ACC112 (cell line): ENCODE data around the gene SPAG6.

ENCODE experiments used
- H2AFZ ChIP-seq: fragments of 200-600 bp; sonication (generic); one replicate; pipeline ENCODE4 v1.6.0; 2017; ENCODE audit warnings: antibody characterized with exemption, low read length; ENCODE audit not compliant: unreplicated experiment
- H3K27ac ChIP-seq: fragments of 200-600 bp; sonication (generic); 2 replicates; pipeline ENCODE4 v1.5.1; 2014; ENCODE audit warnings: low read depth, mild to moderate bottlenecking, antibody characterized with exemption, low read length, moderate library complexity
- H3K27me3 ChIP-seq: fragments of 200-600 bp; sonication (generic); 2 replicates; pipeline ENCODE4 v1.6.1; 2014; ENCODE audit warnings: mild to moderate bottlenecking, antibody characterized with exemption, low read length, moderate library complexity, mixed read lengths; ENCODE audit not compliant: insufficient read depth
- H3K36me3 ChIP-seq: fragments of 200-600 bp; sonication (generic); 2 replicates; pipeline ENCODE4 v1.6.1; 2016; ENCODE audit warnings: mild to moderate bottlenecking, antibody characterized with exemption, low read length, moderate library complexity, mixed read lengths; ENCODE audit not compliant: insufficient read depth
- H3K4me1 ChIP-seq: fragments of 200-600 bp; sonication (generic); one replicate; pipeline ENCODE4 v1.6.1; 2016; ENCODE audit warnings: low read length, mixed read lengths; ENCODE audit not compliant: insufficient read depth, unreplicated experiment, control insufficient read depth
- H3K4me3 ChIP-seq: fragments of 200-600 bp; sonication (generic); 2 replicates; pipeline ENCODE4 v1.5.1; 2014; ENCODE audit warnings: mild to moderate bottlenecking, low read depth, low read length
- H3K79me2 ChIP-seq: fragments of 200-600 bp; sonication (generic); one replicate; pipeline ENCODE4 v1.6.0; 2016; ENCODE audit warnings: low read length; ENCODE audit not compliant: control insufficient read depth, unreplicated experiment, insufficient read depth

SPAG6 gene

DNA sequence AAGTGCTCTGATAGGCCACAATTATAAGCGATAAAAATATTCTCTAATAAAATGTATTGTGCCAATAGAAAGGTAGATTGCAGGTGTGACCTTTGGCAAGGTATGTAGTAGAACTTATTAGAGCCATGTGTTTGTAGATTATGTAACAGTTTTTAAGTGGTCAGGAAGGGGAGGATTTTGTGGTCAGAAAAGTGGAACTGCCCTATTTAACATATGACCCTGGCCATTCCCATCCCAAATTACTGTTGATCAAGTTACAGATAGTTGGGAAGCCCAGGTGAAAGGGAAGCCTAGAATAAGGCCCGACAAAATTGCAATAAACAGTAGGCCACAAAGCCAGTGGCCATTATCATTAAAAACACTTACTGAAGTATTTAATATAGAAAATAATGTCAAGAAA is 89.2 kb downstream of the SPAG6 start:
- Histone ChIP-seq H2AFZ (no peak overlapping the region), H3K79me2 (peaks cover 19% of the 10 kb centered on the region), H3K27me3 (no peaks in the 10 kb centered on the region), H3K4me3 (no peak overlapping the region), H3K36me3 (no peaks in the 10 kb centered on the region), H3K4me1 (peaks cover 45% of the 10 kb centered on the region), H3K27ac (peak overlapping the region; percentile 83)

DNA sequence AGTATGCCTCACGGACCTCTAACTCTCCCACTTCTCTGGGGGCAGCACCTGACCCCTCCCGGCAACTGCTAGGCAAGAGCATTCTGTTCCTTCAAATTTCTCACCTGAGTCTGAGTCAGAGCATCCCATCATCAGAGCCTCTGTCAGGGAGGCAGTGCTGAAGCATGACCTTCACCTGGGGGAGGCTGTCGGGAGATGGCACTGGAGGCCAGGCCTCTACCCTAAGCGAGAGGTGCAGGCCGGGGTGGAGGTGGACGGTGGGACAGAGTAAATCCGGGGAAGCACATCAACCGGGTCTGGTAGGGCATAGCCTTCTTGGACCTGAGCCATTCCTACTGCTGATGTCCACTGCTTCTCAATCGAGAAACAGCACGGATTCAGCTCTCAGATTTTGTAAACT is 90.4 kb downstream of the SPAG6 start:
- peaks cover 35% of the 10 kb centered on the region for H3K4me1 ChIP-seq
- no peaks in the 10 kb centered on the region for H3K27me3 ChIP-seq
- H3K27ac ChIP-seq, result peak overlapping the region; percentile 83; the same call in 1 of the 2 replicates
- H3K36me3 ChIP-seq, result no peaks in the 10 kb centered on the region
- no peak overlapping the region for H3K4me3 ChIP-seq
- no peak overlapping the region for H2AFZ ChIP-seq
- peaks cover 19% of the 10 kb centered on the region for H3K79me2 ChIP-seq

DNA sequence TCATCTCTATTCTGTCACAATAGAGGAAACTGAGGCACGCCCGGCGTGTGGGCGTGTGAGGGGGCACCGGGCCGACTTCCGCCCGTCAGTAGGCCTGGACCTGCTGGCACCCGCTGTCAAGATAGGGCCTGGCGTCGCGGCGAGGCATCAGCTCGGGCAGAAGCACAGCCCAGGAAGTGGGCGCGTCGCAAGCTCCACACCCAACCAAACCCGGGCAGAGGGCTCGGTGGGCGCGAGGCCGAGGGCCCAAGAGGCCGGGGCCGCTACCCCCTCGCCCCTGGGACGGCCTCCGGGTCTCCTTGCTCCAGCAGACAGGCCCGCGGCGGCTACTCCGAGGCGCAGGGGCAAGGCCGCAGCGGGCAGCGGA is 91.2 kb downstream of the SPAG6 start:
- Histone ChIP-seq H3K36me3 (no peaks in the 10 kb centered on the region), H3K4me3 (peak overlapping the region; percentile 81), H2AFZ (peak overlapping the region; percentile 16), H3K27me3 (no peaks in the 10 kb centered on the region), H3K4me1 (peaks cover 35% of the 10 kb centered on the region), H3K27ac (peak overlapping the region; percentile 74), H3K79me2 (peaks cover 19% of the 10 kb centered on the region)

DNA sequence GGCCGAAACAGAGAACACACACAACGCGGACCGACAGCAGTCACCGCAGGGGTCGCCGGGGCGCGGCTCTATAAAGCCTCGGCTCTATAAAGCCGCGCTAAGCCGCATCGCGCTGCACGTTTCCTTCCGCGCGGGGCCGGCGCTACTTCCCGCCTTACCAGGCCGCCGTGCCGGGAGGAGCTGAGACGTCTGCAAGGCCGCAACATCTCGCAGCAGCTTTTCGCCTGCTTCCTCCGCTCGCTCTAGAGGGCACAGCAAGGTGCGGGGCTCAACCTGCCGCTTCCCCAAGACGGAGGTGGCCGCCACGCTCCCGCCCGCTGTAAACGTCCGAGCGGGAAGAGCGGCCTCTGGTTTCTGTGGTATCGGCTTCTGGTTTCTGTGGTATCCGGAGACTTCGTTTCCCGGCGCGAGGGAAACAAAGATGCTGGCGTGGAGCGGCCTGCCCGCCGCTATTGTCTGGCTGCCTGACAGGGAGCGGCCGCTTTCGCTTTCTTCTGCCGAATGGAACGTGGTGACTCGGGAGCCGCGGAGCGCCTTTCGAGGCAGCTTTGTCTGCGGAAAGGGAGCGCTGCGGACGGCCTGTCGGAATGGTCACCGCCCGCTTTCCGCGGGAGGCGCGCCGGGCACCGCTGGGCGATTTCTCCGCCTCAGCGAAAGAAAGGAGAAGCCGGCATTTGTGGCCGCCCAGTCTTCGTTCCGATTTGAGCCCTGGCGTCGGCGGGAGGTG is 91.8 kb downstream of the SPAG6 start:
- peak overlapping the region; percentile 17 for H2AFZ ChIP-seq
- H3K27me3 ChIP-seq, result no peaks in the 10 kb centered on the region
- peak overlapping the region; percentile 81 for H3K4me3 ChIP-seq
- H3K4me1 ChIP-seq, result peaks cover 35% of the 10 kb centered on the region
- peak overlapping the region; percentile 74 for H3K27ac ChIP-seq
- no peaks in the 10 kb centered on the region for H3K36me3 ChIP-seq
- peaks cover 19% of the 10 kb centered on the region for H3K79me2 ChIP-seq

DNA sequence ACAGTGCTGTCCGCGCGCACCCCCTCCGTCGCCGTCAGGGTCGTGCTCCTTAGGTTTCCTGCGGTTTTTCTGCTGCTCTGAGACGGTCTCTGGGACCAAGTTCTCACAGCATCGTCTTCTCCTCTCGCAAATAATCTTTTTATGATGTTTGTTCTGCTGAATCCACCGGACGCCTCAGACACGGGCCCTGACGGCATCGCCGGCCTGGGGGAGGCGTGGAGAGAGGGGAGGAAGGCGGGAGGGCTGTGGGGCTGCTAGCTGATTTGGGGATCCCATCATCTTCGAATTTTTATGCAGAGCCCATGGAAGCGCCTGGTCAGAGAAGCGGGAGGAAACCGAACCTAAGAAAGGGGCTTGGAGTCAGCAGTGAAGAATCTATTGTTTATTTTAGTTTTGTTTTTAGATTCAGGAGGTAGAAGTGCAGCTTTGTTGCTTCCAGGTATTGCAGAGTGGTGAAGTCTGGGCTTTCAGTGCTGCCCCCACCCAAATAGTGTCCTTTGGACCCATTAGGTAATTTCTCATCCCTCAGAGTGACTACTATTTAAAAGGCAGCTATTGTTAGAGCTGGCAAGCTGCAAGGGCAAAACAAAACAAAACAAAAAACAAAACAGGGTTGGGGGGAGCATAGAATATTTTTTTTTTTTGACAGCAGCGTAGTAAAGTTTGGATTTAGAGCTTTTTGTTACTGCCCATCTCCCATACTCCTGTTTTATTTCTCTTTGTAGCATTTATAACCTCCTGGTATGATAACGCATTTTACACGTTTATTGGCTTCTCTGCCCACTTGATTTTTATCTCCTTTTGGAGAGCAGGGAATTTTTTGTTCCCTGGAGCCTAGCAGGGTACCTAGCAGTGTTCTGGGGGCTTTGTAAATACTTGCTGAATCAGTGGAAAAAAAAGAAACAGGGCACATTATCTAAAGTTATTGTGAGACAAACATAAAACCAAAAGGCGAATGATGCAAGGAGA is 92.6 kb downstream of the SPAG6 start:
- H2AFZ ChIP-seq, result peak overlapping the region; percentile 17
- H3K4me3 ChIP-seq, result peak overlapping the region; percentile 81
- no peaks in the 10 kb centered on the region for H3K27me3 ChIP-seq
- no peaks in the 10 kb centered on the region for H3K36me3 ChIP-seq
- H3K4me1 ChIP-seq, result peaks cover 35% of the 10 kb centered on the region
- H3K27ac ChIP-seq, result peak overlapping the region; percentile 74
- peaks cover 19% of the 10 kb centered on the region for H3K79me2 ChIP-seq

DNA sequence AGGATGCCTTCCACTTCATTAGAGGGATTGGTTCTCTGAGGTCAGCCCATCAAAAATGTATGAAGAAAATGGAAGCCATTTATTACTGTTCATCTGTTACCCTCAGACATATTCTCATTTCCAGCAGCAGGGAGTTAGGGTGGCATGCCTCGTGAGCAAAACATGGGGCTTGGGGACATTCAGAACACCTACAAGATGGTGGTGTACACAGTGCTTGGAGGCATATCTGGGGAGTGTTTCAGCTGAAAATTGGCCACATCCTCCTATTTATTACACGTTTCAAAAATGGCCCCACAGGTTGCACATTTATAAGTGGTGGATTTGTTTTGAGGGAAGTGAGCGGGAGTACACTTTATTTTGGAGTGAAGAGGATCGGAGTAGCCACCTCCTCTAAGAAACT is 93.4 kb downstream of the SPAG6 start:
- Histone ChIP-seq H3K27ac (no peak overlapping the region), H3K79me2 (peaks cover 19% of the 10 kb centered on the region), H3K4me3 (peak overlapping the region; percentile 81), H3K4me1 (peaks cover 42% of the 10 kb centered on the region), H3K36me3 (no peaks in the 10 kb centered on the region), H2AFZ (no peak overlapping the region), H3K27me3 (no peaks in the 10 kb centered on the region)

DNA sequence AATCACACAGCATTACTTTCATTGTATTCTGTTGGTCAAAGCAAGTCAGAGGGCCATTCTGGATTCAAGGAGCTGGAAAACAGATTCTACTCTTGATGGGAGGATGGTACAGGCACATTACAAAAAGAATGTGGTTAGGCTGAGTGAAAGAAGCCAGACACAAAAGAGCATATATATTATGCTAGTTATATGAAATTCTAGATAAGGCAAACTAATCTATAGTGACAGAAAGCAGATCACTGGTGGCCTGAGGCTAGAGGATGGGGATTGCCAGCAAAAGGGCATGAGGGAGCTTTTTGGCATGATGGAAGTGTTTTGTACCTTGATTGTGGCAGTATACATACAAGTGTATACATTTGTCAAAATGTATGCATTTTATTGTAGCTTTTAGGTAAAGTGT is 96.8 kb downstream of the SPAG6 start:
- Histone ChIP-seq H3K79me2 (peaks cover 19% of the 10 kb centered on the region), H3K27ac (no peak overlapping the region), H3K4me1 (peaks cover 28% of the 10 kb centered on the region), H3K4me3 (no peak overlapping the region), H3K36me3 (no peaks in the 10 kb centered on the region), H3K27me3 (no peaks in the 10 kb centered on the region), H2AFZ (no peak overlapping the region)

DNA sequence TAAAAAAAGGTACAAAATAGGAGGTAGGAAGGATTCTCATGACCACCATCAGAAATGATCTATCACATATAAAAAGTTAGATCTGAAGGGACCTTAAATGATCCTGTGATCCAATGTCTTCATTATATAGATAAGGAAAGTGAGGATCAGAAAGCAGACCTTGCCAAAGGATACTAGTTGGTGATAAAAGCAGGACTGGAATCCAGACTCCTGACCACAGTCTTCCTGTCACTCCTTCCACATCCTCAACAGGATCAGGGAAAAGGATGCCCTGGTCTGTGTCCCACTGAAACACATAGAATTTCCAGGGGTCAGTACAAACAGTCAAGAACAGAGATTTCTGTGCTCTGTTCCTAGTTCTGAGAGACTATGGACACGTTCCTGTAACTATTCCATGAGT is 97.2 kb downstream of the SPAG6 start:
- no peaks in the 10 kb centered on the region for H3K27me3 ChIP-seq
- H3K79me2 ChIP-seq, result peaks cover 18% of the 10 kb centered on the region

DNA sequence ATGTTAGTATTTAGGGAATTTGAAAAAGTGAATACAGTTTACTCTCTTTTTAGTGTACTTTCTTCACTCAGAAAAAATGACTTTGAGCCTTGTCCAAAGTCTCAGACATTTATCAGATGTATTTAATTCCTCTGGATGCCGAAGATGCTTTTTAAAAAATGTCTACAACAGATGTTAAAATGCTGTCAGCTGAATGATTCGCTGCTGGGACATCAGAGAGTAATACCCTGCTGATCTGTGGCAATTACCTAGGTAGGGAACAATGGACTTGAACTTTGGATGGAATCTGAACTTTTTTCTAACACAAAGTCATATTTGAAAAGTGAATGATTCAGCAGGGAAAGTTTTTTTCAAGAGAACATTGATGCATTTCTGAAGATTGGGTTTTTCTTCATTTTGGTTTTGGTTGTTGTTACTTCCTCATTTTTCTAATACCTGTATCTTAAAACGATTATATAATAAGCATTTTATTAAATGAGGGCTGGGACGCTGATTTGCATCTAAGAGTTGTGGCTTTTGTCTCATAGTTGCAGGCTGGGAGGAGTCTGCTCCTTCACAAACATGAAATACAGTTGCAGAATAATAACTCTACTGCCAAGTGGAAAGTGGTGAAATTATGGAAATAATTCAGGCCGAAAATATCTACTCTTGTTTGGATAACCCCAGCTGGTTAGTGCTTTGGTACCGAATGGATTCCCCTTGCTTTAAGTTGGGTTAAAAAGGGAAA is 98.0 kb downstream of the SPAG6 start:
- H2AFZ ChIP-seq, result no peak overlapping the region
- no peak overlapping the region for H3K4me3 ChIP-seq
- H3K36me3 ChIP-seq, result no peaks in the 10 kb centered on the region
- no peaks in the 10 kb centered on the region for H3K27me3 ChIP-seq
- peaks cover 26% of the 10 kb centered on the region for H3K4me1 ChIP-seq
- no peak overlapping the region for H3K27ac ChIP-seq
- peaks cover 10% of the 10 kb centered on the region for H3K79me2 ChIP-seq

More for the DNA sequence above, 97.2 kb downstream of the SPAG6 start:
- Histone ChIP-seq H3K4me1 (peaks cover 28% of the 10 kb centered on the region), H3K4me3 (no peak overlapping the region), H2AFZ (no peak overlapping the region), H3K36me3 (no peaks in the 10 kb centered on the region), H3K27ac (no peak overlapping the region)

DNA sequence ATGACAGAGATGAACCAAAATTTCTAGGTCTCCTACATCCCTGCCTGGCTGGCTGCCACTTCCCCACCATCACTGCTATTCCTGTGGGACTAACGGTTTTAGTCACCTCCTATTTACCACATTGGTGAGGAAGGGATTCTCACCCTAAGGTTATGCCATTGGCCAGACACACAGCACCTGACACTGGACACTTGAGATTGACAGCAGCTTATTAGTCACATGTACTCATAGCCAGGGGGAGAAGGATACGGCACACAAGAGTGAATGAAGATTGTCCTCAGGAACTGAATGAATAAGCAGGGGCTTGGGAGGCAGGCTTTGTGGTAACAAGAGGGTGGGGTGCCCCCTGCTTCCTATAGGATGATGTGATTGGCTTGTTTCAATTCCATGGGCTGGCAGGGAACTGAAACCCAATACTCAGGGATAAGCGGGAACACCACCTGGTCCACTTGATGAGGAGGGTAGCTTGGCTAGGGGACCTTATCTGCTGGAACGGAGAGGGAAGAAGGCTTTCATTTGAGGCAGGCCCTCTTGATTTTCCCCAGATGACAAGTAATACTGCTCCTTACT is 99.0 kb downstream of the SPAG6 start:
- peaks cover under 1% of the 10 kb centered on the region for H3K79me2 ChIP-seq
- no peaks in the 10 kb centered on the region for H3K36me3 ChIP-seq
- peaks cover 16% of the 10 kb centered on the region for H3K4me1 ChIP-seq
- peaks cover 2% of the 10 kb centered on the region; the same call in 1 of the 2 replicates for H3K27me3 ChIP-seq
- no peak overlapping the region for H3K27ac ChIP-seq
- H2AFZ ChIP-seq, result no peak overlapping the region
- no peak overlapping the region for H3K4me3 ChIP-seq
